Left lobe of liver (tissue), 2 donors: Measurements from ENCODE around the gene ENPP4. TPM values are rescaled to one million over a fixed set of nuclear protein-coding genes. Genes with fewer than 3 reads are reported as not detected.
"Not testable (repeated sequence)": the region's sequence is repeated elsewhere in the genome, so short reads cannot be mapped to it uniquely, and the experiment has no call there.

Experiments
- ATAC-seq: fragments of 200-7000 bp; cut with Tn5 transposase; one replicate; pipeline ENCODE4 v1.9.1; 2020; ENCODE audit warnings: mild to moderate bottlenecking, moderate library complexity
- DNase-seq: peaks from one replicate; pipeline ENCODE4 v3.0.0-alpha.2; 2020; ENCODE audit warnings: low spot score
- total RNA-seq: library from RNA; stranded (reverse); gene quantifications from one replicate; pipeline ENCODE4 v1.2.1, GENCODE V29; 2021
- donor health status: DM: no; HTN: no; CAD: no; lungs with moderate emphysema.
- donor health status: DM: no; HTN: yes; CAD: no.

Gene ENPP4, protein sequence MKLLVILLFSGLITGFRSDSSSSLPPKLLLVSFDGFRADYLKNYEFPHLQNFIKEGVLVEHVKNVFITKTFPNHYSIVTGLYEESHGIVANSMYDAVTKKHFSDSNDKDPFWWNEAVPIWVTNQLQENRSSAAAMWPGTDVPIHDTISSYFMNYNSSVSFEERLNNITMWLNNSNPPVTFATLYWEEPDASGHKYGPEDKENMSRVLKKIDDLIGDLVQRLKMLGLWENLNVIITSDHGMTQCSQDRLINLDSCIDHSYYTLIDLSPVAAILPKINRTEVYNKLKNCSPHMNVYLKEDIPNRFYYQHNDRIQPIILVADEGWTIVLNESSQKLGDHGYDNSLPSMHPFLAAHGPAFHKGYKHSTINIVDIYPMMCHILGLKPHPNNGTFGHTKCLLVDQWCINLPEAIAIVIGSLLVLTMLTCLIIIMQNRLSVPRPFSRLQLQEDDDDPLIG
- 3.8 TPM for total RNA-seq

DNA sequence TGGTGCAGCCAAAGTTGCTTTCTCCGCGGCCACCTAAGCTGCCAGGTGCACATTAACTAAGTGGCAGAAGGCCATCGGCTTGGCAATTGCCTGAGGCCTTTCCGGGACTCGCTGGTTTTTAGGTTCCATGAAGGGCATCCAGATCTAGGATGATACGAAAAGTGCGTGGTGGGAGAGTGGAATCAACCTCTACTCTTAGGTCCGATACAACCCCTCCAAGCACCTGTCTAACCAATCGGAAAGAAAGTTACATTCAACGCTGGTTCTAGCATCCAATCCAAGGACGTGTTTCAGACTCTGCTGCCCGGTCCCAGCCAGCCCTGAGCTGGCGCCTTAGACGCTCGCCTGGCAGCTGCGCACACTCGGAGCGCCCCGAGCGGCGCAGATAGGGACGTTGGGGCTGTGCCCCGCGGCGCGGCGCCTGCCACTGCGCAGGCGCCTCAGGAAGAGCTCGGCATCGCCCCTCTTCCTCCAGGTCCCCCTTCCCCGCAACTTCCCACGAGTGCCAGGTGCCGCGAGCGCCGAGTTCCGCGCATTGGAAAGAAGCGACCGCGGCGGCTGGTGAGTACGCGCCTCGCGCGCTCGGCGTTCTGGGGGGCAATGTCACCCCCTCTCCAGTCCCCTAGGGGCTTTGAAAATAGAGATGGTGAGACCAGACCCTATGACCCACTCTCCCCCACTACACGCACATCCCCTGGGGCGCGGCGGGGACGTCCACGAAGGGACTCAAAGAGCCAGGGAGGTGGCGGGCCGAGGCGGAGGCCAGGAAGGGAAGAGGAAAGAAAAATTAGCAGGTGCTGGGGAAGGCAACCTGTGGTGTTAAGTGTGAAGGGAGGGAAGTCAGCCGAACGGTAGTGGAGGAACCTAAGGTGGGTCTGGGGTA is at the start of gene ENPP4:
Gene ENPP4, plus strand, starts transcription at position 361 of the 883 bp plus-strand sequence. CDS start 9,595 bp downstream, outside the sequence.
- peak; percentile 90 for DNase-seq
- ATAC-seq, result peak; percentile 97

DNA sequence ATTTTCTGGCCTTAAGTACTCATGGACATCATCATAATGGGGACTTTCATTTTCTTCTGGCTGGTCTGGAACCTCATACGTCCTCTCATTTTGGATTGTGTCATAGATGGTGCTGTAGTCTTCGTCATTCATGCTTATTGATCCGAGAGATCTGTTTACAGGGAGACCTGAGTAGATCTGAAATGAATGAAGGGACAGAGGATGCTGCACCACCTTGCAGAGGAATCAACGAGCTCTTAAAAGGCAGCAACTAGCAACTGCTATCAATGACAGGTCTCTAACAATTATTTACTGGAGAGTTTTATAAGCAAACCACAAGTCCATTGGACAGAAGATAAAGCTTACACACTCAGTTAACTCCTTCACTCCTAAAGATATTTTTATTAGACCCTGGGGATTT is 49.7 kb upstream of the ENPP4 start:
- ATAC-seq (no peak), DNase-seq (no peak)

DNA sequence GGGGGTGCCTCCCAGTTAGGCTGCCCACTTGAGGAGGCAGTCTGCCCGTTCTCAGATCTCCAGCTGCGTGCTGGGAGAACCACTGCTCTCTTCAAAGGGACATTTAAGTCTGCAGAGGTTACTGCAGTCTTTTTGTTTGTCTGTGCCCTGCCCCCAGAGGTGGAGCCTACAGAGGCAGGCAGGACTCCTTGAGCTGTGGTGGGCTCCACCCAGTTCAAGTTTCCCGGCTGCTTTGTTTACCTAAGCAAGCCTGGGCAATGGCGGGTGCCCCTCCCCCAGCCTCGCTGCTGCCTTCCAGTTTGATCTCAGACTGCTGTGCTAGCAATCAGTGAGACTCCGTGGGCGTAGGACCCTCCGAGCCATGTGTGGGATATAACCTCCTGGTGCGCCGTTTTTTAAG is 44.1 kb upstream of the ENPP4 start:
- not testable (repeated sequence) for DNase-seq, ATAC-seq

DNA sequence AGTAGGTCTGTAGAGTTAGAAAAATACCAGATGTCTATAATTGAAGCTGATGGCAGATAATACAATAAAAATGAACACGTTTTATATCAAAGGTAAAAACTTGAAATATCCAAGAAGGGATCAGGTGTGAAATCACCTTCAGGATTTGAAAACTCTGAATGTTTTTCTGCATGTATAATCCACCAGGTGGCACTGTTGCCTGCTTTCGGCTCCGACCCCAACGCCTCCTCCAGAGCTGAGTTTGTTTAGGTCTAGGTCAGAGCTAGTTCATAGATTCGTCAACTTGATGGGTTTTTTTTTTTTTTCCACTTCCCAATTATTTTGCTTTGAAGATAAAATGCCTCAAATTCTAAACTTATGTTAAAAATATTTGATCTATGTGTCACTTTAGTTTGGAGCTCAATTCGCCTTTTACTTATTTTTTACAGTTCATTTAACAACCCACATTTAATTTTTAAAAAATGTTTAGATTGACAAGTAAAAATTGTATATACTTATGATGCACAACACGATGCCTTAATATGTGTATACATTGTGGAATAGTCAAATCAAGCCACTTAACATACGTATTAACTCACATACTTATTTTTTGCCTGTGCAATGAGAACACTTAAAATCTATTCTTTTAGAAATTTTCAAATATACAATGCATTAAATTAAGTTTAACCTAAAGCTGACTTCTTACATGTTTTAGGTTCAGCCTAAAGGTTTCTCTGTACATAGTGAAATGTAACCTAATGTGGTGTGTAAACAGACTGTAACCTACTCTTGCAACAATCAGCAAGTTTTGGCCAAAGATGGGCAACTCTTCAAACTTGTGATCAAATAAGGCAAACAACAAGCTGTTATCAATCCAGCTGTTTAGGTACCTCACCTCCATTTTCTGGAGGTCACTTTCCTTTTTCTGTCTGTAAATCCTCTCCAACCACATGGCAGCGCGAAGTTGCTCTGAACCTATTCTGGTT is 39.4 kb upstream of the ENPP4 start:
- ATAC-seq (peak; percentile 99), DNase-seq (peak; percentile 61)

DNA sequence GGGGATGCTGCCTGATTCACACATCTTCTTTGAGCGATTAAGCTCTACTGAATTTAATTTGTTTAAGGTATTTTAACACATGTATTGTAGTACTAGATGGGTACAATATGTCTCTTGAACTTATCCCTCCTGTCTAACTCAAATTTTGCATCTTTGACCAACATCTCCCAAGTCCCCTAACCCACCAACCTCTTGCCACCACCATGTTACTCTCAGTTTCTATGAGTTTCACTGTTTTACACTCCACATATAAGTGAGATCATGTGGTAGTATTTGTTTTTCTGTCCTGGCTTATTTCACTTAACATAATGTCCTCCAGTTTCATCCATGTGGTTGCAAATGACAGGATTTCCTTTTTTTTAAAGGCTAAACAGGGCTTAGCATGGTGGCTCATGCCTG is 38.7 kb upstream of the ENPP4 start:
- ATAC-seq, result no peak
- no peak for DNase-seq

DNA sequence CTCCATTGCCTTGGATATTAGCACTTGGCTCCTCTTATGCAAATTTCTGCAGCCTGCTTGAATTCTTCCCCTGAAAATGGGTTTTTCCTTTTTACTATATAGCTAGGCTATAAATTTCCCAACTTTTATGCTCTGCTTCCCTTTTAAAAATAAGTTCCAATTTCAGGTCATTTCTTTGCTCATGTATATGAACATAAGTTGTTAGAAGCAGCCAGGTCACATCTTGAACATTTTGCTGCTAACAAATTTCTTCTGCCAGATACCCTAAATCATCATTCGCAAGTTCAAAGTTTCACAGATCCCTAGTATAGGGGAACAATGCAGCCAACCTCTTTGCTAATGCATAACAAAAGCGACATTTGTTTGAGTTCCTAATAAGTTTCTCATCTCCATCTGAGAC is 34.5 kb upstream of the ENPP4 start:
- DNase-seq (no peak), ATAC-seq (no peak)

DNA sequence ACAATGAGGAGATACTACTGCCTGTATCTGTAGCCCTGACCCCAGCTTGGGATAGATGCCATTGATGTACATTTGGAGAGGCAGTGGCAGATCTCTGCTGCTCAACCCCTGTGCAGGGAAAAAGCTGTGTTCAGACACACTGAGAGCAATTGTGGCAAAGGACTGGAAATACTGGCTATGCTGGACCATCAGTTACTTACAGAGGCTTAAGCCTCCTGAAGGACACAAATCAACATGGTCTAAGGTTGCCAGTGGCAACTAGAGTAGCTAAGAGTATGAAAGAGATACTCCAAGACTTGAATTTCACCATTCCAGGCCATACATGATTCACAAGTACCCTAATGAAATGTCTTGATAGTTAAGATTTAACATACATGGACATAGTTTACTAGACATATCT is 32.4 kb upstream of the ENPP4 start:
- ATAC-seq (no peak), DNase-seq (no peak)

DNA sequence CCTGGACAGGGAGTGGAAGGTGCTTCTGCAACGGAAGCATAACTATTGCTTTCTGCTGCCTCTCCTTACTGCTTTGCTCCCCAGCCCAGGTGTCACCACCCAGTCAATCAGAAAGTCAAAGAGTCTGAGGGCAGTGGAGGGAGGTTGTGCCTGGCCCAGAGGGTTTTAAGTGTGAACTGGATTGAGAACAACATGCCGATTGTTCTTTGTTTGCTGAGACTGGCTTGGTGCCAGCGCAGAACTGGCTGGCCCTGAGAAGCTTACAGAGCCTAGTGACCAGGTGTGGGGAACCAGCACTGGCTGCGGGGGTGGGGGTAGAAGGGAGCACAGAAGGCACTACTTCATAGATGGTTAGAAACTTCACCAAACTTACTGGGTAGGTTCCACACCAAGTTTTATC is 31.1 kb upstream of the ENPP4 start:
- ATAC-seq, result peak; percentile 64

DNA sequence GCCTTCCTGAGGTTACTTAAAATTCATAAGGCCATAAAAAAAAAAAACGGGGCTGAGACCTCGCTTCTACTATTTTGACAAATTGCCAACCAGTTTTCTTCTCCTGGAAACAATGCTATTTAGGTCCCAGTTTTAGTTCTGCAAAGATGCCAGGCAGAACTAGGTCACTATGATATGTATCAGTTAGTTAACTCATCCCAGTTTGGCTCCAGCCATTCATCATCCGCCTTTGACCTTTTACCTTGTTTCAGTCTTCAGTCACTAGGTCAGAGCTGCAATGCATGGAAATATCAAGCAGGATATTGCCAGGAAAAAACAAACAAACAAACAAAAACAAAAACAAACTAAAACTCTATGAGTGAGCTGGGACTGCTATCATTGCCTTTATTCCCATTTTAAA is 29.8 kb upstream of the ENPP4 start:
- peak; percentile 54 for ATAC-seq
- DNase-seq, result no peak

More for the DNA sequence above, 31.1 kb upstream of the ENPP4 start:
- DNase-seq, result peak; percentile 53

DNA sequence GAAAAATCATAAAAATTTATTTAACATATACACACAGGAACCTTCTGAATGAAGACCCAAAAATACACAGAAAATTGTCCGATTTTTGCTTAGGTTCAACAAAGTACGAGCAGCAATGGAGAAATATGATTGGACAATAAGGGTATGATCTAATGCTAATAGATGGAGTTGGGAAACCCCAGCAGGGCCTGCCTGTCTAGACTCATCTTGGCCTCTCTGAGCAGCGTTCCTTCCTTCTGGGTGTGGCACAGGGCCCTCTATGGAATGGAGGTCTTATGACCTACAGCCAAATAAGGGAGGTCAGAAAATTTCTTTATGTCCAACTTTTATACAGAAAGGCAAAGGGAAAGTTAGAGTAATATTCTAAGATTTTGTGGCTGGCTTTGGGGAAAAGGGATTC is 27.7 kb upstream of the ENPP4 start:
- DNase-seq (no peak), ATAC-seq (no peak)

DNA sequence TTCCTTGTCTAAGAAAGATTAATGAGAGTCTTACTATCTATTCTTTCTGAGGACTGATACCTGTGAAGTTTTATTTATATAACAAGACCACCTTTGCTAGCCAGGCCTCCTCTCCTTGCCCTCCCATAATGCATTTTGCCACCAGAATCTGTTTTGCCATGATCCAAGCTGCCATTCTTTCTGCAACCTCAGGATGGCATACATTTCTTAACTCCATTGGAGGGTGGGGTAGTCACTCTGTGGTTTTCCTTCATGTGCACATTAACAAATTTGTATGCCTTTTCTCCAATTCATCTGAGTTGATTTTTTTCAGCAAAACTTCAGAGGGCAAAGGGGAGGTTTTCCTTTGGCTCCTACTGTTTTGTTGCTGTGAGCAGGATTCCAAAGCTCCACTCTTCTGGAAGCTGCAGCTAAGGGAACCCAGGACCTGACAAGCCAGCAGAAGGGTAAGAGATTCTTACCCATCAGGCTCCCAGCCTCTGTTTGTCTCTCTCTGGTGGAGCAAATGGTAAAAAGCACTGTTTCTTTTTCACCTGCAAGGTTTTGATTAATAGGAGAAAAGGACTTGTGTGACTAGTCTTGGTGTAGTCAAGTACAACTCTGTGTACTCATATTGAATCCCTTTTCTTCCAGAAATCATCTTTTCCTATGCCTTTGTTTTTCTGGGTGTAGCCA is 26.2 kb upstream of the ENPP4 start:
- no peak for ATAC-seq

DNA sequence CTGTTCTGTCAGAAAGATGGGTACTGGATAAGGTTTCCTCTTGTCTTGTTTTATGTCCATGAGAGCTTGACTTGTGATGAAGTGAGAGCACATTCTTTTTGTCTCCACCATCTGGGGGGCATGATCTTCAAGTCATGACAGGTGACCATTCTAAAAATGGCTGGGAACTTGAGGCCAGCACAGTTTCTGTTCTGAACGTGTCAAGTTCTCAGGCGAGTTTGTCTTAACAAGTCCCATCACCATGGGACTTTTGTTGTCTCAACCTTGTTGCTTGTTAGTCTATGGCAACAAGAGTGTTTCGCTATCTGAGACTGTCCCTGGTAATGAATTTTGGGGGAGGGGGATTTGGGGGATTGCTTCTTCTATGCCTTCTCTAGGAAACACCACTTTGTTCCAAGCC is 25.6 kb upstream of the ENPP4 start:
- DNase-seq (no peak), ATAC-seq (no peak)

More for the DNA sequence above, 26.2 kb upstream of the ENPP4 start:
- no peak for DNase-seq

DNA sequence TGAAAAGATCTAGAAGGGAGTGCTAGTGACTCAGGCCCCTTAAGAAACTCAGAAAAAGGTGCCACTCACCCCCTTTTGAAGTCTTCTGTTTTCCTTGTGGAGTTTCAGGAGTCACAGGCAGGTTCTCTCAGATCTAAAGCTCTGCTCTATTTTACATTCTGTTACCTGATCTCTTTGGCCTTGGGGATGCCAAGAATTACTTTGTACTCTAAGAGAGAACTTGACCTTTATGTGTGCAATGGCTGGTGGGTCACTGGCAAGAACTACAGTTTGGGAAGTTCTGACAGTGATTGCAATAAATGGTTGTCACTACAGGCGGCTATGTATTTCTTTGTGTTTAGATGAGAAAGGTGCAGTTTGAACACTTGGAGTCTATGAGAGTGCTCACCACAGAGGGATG is 24.2 kb upstream of the ENPP4 start:
- ATAC-seq, result no peak
- no peak for DNase-seq

DNA sequence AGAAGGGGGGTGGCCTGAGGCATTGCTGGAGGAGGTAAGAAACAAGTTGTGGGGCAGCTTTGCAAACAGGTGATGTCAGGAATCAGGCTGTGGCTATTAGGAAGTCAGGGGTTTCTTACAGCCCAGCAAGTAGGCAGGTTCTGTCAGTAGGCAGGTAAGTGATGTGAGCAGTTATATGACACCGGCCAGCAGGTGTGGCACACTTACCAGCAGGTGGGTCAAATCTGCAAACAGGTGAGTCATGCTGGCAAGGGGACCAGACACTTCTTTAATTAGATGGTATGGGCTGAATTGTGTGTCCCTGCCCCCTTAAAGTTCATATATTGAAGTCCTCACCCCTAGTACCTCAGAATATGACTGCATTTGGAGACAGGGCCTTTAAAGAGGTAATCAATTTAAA is 16.4 kb upstream of the ENPP4 start:
- DNase-seq (no peak), ATAC-seq (no peak)

DNA sequence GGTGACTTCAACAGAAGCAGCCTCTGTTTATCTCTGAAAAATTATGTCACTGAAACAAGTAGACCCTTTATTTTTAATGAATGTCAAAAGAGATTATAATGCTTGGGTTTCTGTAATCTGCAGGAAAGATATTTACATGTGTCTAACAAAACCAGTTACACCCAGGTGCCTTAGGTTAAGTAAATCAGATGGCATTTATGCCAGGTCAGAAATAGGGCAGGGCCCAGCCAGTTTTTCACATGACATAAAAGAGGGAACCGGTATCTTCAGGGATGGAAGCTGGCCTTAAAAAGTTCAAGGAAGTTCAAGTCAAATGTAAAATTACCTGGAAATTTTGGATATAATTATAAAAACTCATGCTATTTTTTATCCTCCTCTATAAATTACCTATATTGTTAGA is 14.2 kb upstream of the ENPP4 start:
- ATAC-seq (no peak), DNase-seq (no peak)

DNA sequence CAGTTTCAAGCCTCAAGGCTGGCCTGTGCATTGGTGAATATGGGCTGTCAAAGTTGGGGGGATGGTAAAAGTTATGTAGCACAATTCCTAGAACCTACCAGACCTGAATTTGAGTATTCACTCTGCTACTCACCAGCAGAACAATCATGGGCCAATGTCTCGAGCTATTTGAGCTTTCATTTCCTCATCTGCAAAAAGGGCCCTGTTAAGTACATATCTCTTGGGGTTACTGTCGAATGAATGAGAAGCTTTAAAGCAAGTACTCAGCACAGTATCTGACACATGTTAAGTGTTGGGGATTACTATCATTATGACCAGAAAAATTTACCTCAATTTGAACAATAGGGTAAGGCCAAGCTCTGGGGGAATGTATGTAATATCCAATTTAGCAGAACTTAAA is 13.5 kb upstream of the ENPP4 start:
- DNase-seq (no peak), ATAC-seq (no peak)

DNA sequence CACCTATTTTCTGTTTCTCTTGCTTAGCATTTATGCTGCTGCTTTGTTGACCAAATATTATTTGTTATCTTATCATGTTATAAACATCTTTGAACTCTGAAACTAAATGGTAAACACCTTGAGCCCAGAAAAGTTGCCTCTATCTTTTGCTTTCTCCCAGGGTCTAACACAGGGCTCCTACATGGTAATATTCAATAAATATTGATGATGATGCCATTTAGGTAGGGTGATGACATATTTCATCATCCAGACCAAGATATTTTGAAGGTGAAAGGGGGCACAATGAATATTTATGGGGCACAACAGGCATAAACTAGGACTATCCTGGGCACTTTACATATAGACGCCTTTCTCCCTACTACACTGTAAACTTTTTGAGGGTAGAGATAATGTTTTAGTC is 11.6 kb upstream of the ENPP4 start:
- no peak for DNase-seq
- no peak for ATAC-seq

DNA sequence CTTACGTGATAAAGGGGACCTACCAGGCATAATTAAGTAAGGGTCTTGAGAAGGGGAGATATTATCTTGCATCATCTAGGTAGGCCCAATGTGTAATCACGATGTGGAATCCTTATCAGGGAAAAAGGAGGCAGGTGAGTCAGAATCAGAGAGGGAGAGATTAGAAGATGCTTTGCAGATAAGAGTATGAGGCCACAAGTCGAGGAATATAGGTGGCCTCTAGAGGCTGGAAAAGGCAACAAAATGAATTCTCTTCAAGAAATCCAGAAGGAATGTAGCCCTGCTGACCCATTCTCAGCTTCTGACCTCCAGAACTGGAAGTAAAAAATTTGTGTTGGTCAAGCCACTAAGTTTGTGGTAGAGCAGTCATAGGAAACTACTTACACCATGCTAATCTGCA is 11.0 kb upstream of the ENPP4 start:
- ATAC-seq (no peak), DNase-seq (no peak)

DNA sequence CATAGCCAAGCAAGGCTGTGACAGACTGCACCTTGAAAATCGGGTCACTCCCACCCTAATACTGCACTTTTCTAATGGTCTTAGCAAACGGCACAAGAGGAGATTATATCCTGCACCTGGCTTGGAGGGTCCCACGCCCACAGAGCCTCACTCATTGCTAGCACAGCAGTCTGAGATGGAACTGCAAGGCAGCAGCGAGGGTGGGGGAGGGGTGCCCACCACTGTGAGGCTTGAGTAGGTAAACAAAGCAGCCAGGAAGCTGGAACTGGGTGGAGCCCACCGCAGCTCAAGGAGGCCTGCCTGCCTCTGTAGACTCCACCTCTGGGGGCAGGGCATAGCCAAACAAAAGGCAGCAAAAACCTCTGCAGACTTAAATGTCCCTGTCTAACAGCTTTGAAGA is 10.1 kb upstream of the ENPP4 start:
- not testable (repeated sequence) for DNase-seq, ATAC-seq

DNA sequence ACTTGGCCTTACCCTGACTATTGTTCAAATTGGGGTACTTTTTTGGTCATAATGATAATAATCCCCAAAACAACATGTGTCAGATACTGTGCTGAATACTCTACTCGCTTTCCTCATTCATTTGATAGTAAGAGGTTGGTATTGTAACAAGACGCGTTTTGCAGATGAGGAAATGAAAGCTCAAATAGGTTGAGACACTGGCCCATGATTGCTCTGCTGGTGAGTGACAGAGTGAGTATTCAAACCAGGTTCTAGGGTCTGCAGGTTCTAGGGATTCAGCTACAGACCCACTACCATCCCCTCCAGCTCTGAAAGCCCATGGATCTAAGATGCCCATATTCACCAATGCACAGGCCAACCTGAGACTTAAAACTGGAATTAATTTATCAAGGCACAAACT is 1.3 kb upstream of the ENPP4 start:
- ATAC-seq (no peak), DNase-seq (no peak)
